ENCODE results near the gene ZKSCAN7. TPM values are rescaled to one million over a fixed set of nuclear protein-coding genes. Genes with fewer than 3 reads are reported as not detected.

The ZKSCAN7 gene
- total RNA-seq, 4 donors from 2014 or later, result 1.0 to 1.6 (median 1.4) TPM

DNA sequence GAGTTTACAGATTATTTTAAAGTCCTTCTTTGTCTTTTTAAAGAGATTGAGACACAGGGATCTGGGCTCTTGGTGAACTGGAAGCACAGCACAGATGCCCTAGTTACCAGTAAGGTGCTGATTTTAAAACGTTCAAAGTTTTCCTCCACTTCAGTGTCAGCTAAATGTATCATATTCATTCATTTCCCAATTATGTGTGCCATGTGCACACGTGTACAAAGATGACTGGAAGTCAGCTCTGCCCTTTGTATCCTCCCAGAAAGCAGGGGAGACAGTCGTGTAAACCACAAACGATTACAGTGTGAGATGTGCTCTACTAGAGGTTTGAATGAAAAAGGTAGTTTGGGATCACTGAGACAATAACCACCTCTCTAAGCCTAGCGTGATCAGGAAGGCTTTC is 730 bp downstream of the ZKSCAN7 start:
- Histone ChIP-seq H3K4me1 (peaks cover 8 to 10% of the 10 kb centered on the region in 2 donors), H3K27ac (no peak overlapping the region), H3K27me3 (peaks cover 0 to 3% (median 3%) of the 10 kb centered on the region in 3 donors), H3K36me3 (peaks cover 0 to 13% of the 10 kb centered on the region in 2 donors), H3K4me3 (peak overlapping the region; percentile 65 to 92 (median 83)), H3K9me3 (no peaks in the 10 kb centered on the region)
- DNase-seq (no peak), ATAC-seq (no peak)
- TF ChIP-seq, protein P1, sequence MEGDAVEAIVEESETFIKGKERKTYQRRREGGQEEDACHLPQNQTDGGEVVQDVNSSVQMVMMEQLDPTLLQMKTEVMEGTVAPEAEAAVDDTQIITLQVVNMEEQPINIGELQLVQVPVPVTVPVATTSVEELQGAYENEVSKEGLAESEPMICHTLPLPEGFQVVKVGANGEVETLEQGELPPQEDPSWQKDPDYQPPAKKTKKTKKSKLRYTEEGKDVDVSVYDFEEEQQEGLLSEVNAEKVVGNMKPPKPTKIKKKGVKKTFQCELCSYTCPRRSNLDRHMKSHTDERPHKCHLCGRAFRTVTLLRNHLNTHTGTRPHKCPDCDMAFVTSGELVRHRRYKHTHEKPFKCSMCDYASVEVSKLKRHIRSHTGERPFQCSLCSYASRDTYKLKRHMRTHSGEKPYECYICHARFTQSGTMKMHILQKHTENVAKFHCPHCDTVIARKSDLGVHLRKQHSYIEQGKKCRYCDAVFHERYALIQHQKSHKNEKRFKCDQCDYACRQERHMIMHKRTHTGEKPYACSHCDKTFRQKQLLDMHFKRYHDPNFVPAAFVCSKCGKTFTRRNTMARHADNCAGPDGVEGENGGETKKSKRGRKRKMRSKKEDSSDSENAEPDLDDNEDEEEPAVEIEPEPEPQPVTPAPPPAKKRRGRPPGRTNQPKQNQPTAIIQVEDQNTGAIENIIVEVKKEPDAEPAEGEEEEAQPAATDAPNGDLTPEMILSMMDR (IDR thresholded peaks at IDR 0.05 in 4 of 5, conservative IDR thresholded peaks at IDR 0.05 in 1 of 5), result no peak
- no peak for TF ChIP-seq POLR2A (IDR thresholded peaks at IDR 0.05)
- in situ Hi-C loops (cut with MboI; ENCODE audit: low sequenced_read_pairs in 4 of 4) (no loop called here), intact Hi-C loops (cut with DNase I; ENCODE audit: low total_unique reads) (no loop called here)

DNA sequence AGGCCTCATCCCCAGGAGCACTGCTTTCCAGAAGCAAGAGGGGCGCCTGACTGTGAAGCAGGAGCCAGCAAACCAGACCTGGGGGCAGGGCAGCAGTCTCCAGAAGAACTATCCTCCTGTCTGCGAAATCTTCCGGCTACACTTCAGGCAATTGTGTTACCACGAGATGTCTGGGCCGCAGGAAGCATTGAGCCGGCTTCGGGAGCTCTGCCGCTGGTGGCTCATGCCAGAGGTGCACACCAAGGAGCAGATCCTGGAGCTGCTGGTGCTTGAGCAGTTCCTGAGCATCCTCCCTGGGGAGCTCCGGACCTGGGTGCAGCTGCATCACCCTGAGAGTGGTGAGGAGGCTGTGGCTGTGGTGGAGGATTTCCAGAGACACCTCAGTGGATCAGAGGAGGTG is 2.1 kb downstream of the ZKSCAN7 start:
- Histone ChIP-seq H3K9me3 (no peaks in the 10 kb centered on the region), H3K36me3 (peaks cover 0 to 13% of the 10 kb centered on the region in 2 donors), H3K27me3 (peaks cover 0 to 3% (median 0%) of the 10 kb centered on the region in 3 donors), H3K4me1 (peaks cover 8 to 10% of the 10 kb centered on the region in 2 donors), H3K4me3 (no peak overlapping the region), H3K27ac (no peak overlapping the region)
- in situ Hi-C loops (cut with MboI; ENCODE audit: low sequenced_read_pairs in 4 of 4) (no loop called here), intact Hi-C loops (cut with DNase I; ENCODE audit: low total_unique reads) (no loop called here)
- DNase-seq (no peak), ATAC-seq (no peak)
- TF ChIP-seq, protein P1 (IDR thresholded peaks at IDR 0.05 in 4 of 5, conservative IDR thresholded peaks at IDR 0.05 in 1 of 5), result no peak
- TF ChIP-seq POLR2A (IDR thresholded peaks at IDR 0.05), result no peak

DNA sequence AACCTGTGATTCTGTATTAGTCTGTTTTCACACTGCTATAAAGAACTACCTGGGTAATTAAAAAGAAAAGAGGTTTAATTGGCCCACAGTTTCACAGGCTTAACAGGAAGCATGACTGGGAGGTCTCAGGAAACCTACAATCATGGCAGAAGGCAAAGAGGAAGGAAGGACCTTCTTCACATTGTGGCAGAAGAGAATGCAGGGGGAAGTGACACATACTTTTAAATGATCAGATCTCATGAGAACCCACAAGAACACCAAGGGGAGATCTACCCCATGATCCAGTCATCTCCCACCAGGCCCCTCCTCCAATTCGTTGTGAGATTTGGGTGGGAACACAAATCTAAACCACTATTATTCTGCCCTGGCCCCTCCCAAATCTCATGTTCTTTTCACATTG is 6.1 kb downstream of the ZKSCAN7 start:
- no peaks in the 10 kb centered on the region for H3K9me3 ChIP-seq
- H3K36me3 ChIP-seq, result peaks cover 0 to 16% of the 10 kb centered on the region in 2 donors
- no peak overlapping the region for H3K27ac ChIP-seq
- no peaks in the 10 kb centered on the region for H3K27me3 ChIP-seq
- ATAC-seq, result no peak
- DNase-seq, result no peak
- H3K4me3 ChIP-seq, result no peak overlapping the region
- H3K4me1 ChIP-seq, result peaks cover under 1 to 4% of the 10 kb centered on the region in 2 donors
- intact Hi-C loops (cut with DNase I; ENCODE audit: low total_unique reads) (no loop called here), in situ Hi-C loops (cut with MboI; ENCODE audit: low sequenced_read_pairs in 4 of 4) (no loop called here)
- TF ChIP-seq, protein P1 (IDR thresholded peaks at IDR 0.05 in 4 of 5, conservative IDR thresholded peaks at IDR 0.05 in 1 of 5), result no peak
- TF ChIP-seq POLR2A (IDR thresholded peaks at IDR 0.05), result no peak

DNA sequence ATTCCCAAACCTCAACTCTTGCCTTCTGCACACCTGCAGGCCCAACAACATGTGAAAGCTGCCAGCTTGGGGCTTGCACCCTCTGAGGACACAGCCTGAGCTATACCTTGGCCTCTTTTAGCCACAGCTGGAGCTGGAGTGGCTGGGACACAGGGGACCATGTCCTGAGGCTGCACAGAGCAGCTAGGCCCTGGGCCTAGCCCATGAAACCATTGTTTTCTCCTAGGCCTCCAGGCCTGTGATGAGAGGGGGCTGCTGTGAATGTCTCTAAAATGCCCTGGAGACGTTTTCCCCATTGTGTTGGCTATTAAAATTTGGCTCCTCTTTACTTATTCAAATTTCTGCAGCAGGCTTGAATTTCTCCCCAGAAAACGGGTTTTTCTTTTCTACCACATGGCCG is 7.2 kb downstream of the ZKSCAN7 start:
- TF ChIP-seq, protein P1 (IDR thresholded peaks at IDR 0.05 in 4 of 5, conservative IDR thresholded peaks at IDR 0.05 in 1 of 5), result no peak
- TF ChIP-seq POLR2A (IDR thresholded peaks at IDR 0.05), result no peak
- ATAC-seq, result no peak
- intact Hi-C loops (cut with DNase I; ENCODE audit: low total_unique reads), result no loop called here
- no peaks in the 10 kb centered on the region for H3K4me1 ChIP-seq
- no peak overlapping the region for H3K27ac ChIP-seq
- H3K9me3 ChIP-seq, result no peaks in the 10 kb centered on the region
- peaks cover 0 to 14% of the 10 kb centered on the region in 2 donors for H3K36me3 ChIP-seq
- no peak overlapping the region for H3K4me3 ChIP-seq
- in situ Hi-C loops (cut with MboI; ENCODE audit: low sequenced_read_pairs in 4 of 4), result no loop called here
- no peak for DNase-seq
- no peaks in the 10 kb centered on the region for H3K27me3 ChIP-seq

DNA sequence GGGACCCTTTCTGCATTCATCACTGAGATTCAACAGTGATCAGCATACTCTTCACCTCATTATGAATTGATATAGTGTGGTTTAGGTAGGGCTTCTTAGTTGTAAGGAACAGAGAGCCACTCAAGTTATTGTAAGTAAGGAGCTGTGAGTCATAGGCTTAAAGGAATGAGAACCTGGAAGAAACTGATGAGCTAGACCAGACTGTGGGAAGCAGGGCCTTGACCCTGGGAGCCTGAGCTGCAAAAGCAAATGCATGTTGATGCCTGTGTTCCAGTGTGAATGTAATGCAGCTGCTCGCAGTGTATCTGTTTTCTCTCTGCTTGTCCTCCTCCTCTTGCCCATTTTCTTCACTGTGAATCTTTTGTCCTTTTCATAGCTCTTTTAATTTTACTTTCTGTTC is 13.6 kb downstream of the ZKSCAN7 start:
- Histone ChIP-seq H3K4me3 (no peak overlapping the region), H3K36me3 (peaks cover 12 to 44% of the 10 kb centered on the region in 2 donors), H3K27ac (no peak overlapping the region), H3K9me3 (peaks cover 0 to 9% (median 5%) of the 10 kb centered on the region in 3 donors), H3K27me3 (no peaks in the 10 kb centered on the region), H3K4me1 (no peaks in the 10 kb centered on the region)
- intact Hi-C loops (cut with DNase I; ENCODE audit: low total_unique reads), result no loop called here
- DNase-seq (no peak), ATAC-seq (no peak)
- in situ Hi-C loops (cut with MboI; ENCODE audit: low sequenced_read_pairs in 4 of 4), result no loop called here
- TF ChIP-seq, protein P1 (IDR thresholded peaks at IDR 0.05 in 4 of 5, conservative IDR thresholded peaks at IDR 0.05 in 1 of 5), result no peak
- no peak for TF ChIP-seq POLR2A (IDR thresholded peaks at IDR 0.05)

Data from gastrocnemius medialis (tissue), 4 donors.